NT2/D1 (cell line): ENCODE results near the gene BRME1.

Experiments used
- SUZ12 ChIP-seq: IDR thresholded peaks from 2 replicates; pipeline ENCODE4 v1.6.1; 2011; ENCODE audit not compliant: insufficient read length, insufficient read depth; ENCODE audit errors: extremely low read depth
- YY1 ChIP-seq: IDR thresholded peaks from 2 replicates; pipeline ENCODE4 v1.6.1; 2011; ENCODE audit not compliant: insufficient read length, insufficient read depth
- ZNF274 ChIP-seq: IDR thresholded peaks from 2 replicates; pipeline ENCODE4 v1.6.1; 2011; ENCODE audit warnings: mild to moderate bottlenecking, low read depth, low read length

DNA sequence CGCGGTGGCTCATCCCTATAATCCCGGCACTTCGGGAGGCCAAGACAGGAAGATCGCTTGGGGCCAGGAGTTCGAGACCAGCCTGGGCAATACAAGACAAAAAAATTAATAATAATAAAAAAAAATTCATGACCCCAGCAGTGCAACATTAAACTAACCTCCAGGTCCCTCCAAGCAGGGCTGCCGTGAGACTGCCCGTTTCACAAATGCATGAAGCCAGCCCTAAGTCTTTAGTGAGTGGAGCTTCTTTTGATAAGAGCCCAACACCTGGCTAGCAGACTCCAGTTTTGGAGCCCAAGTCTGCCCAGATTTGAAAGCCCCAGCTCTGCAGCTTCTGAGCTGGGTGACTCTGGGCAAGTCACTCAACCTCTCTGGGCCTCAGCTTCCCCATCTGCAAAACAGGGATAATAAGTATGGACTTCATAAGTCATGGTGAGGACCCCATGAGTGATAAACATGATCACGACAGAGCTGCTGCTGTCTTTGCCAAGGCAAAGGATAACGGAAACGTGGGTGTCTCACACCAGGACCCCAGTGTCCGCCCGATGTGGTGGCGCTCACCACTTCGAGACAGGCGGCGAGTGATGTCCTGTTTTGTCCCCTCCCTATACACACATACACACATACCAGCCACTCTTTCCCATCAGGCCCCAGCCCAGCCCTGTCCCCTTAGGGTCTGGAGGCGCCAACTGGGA lies 67.3 kb downstream of the BRME1 start:
- TF ChIP-seq YY1, result no peak
- no peak for TF ChIP-seq ZNF274
- TF ChIP-seq SUZ12, result no peak
